Posterior cingulate gyrus (tissue), 11 donors: Measurements from ENCODE around the gene NAGLU.
A peak's percentile ranks its signal among the peaks of the same experiment; 100 is the strongest.
"Not testable (repeated sequence)": the region's sequence is repeated elsewhere in the genome, so short reads cannot be mapped to it uniquely, and the experiment has no call there.

ENCODE experiments used
- DNase-seq, 10 donors: peaks; one replicate each; pipeline versions ENCODE4 v3.0.0 to v3.0.0-alpha.2; 2020 to 2021; ENCODE audit warnings: mixed read lengths in 3 of 10
- intact Hi-C: fragments of 100-400 bp; cut with DNase I; formaldehyde crosslinking; loops from one replicate; pipeline ENCODE4 v1.15.1; 2023

Gene NAGLU

DNA sequence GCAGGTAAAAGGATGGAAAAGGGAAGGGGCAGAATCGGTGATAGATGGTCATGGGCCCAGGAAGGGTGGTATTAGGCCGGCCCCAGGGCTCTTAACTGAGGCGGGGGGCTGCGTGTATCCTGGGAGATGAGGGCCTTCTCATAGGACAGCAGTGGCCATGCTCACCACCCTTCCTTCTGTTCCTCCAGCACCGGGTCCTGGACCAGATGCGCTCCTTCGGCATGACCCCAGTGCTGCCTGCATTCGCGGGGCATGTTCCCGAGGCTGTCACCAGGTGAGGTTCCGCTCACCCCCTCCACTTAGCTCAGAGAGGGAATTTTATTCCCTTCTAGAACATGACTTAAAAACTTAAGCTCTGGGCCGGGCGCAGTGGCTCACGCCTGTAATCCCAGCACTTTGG is 2.4 kb downstream of the NAGLU start:
- no peak for DNase-seq
- intact Hi-C loops, result no loop called here

DNA sequence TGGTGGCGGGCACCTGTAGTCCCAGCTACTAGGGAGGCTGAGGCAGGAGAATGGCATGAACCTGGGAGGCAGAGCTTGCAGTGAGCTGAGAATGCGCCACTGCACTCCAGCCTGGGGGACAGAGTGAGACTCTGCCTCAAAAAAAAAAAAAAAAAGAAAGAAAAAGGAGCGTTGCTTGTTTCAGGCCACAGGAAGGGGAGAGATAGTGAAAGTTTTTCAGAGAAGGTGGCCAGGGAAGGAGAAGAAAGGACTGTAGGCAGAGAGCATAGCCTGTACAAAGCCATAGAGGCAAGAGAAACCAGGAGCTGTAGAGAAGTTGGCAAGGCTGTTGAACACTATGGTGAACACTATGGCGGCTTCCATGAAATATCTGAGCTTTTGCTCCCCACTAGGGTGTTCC is 4.5 kb downstream of the NAGLU start:
- DNase-seq, intact Hi-C loops: not testable (repeated sequence)

DNA sequence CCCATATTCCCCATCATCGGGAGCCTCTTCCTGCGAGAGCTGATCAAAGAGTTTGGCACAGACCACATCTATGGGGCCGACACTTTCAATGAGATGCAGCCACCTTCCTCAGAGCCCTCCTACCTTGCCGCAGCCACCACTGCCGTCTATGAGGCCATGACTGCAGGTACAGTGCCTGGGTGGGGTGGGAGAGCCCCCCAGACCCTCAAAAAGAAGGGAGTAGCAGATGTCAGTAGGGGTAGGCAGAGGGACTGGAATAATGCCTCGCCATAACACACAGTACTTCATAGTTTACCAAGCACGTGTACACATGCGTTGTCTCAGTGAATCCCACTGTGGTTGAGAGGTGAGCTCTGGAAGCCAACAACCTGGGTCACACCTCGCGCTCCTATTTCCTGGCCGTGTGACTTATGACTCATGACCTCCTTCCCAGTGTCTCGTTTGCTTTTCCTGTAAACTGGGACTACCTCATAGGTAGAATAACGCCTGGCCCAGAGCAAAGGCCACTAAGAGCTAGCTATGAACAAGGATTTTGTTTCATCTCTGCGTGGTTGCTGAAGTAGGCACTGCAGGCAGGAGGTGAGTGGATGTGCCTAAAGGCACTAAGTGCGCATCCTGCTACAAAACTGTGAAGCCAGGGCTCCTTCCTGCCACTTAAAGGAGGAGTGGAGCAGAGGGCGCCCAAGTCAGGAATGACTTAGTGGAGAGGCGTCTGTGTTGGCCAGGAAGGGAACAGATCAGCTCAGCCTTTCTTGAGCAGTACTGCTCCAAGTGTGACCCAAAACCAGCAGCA is 5.2 kb downstream of the NAGLU start:
- DNase-seq, result no peak
- intact Hi-C loops, result no loop called here

DNA sequence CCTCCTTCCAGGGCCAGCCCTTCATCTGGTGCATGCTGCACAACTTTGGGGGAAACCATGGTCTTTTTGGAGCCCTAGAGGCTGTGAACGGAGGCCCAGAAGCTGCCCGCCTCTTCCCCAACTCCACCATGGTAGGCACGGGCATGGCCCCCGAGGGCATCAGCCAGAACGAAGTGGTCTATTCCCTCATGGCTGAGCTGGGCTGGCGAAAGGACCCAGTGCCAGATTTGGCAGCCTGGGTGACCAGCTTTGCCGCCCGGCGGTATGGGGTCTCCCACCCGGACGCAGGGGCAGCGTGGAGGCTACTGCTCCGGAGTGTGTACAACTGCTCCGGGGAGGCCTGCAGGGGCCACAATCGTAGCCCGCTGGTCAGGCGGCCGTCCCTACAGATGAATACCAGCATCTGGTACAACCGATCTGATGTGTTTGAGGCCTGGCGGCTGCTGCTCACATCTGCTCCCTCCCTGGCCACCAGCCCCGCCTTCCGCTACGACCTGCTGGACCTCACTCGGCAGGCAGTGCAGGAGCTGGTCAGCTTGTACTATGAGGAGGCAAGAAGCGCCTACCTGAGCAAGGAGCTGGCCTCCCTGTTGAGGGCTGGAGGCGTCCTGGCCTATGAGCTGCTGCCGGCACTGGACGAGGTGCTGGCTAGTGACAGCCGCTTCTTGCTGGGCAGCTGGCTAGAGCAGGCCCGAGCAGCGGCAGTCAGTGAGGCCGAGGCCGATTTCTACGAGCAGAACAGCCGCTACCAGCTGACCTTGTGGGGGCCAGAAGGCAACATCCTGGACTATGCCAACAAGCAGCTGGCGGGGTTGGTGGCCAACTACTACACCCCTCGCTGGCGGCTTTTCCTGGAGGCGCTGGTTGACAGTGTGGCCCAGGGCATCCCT is 7.4 kb downstream of the NAGLU start:
- peak in 6 of 10 donors; percentile 24 to 92 (median 44) for DNase-seq
- intact Hi-C loops, result no loop called here

DNA sequence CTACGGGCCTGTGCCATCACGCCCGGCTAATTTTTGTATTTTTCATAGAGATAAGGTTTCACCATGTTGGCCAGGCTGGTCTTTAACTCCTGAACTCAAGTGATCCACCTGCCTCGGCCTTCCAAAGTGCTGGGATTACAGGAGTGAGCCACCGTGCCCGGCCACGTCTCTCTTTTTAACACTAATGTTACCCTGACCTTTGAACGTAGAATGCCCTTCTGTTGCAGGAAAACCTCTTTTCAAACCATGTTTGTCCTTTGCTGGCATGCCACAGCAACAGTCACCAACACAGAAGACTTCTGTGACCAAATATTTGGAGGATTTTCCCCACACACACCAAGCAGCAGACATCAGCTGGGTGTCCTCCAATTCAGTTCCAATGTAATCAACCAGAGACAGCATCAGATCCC is 8.8 kb downstream of the NAGLU start:
- no peak for DNase-seq
- intact Hi-C loops, result no loop called here

DNA sequence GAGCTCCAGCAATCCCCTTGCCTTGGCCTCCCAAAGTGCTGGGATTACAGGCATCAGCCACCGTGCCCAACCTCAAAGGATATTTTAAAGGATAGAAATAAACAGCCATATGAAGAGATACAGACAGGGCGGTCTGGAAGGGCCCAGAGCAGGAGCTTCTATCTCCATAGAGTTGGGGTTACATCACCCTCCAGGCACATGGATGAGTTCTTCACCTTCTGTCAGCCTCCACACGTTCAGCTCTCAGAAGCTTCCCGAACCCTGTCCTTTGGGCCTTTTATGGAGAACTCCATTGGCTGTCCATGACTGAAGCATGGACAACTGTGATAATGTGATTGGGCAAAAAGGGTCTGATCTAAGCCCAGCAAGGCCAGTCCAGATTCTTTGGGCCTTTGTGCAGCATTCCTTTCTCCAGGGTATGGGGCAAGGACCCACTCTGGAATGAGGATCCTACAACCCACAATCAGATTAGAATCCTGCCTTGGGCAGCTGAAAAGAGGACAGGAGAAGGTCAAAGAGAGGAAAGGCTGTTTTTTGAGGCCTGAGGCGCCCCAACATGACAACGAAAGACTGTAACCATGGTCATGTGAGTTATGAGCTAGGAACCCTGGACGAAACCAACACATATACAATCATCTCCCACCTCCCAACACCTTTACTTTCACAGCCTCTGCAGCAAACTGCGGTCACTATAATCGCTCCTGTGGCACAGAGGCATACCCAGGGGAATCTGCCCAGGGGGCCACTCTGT is 9.9 kb downstream of the NAGLU start:
- intact Hi-C loops, DNase-seq: not testable (repeated sequence)

DNA sequence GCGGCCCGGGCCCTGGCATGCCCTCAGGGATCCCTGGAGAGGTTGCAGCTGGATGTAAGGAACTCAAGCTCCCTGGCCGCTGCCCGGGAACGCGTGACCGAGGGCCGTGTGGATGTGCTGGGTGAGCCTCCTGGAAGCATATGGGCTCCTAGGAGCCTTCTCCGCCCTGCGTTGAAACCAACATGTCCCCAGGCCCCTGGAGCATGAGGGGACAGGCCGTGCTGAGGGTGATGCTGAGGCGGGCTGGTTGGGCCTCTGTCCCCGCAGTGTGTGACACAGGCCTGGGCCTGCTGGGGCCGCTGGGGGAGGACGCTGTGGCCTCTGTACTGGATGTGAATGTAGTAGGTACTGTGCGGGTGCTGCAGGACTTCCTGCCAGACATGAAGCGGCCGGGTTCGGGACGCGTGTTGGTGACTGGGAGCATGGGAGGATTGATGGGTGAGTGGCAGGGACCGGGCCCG is 11.0 kb downstream of the NAGLU start:
- intact Hi-C loops, result no loop called here

DNA sequence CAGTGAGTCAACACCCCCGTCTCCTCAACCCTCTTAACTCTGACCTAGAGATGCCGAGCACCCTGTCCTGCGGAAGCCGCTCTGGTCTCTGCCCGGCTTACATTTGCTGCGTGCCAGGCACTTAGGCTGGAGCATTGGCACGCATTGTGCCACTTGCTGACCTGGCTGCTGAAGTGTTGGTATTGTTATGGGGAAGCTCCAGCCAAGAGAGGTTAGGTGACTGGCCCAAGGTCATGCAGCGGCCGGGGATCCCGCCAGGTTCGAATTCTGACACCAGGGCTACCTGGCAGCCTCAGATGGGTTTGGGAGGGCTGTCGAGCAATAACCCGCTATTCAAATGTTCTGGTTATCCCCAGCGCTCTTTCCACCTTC is 11.6 kb downstream of the NAGLU start:
- DNase-seq, result no peak
- intact Hi-C loops, result no loop called here

More for the DNA sequence above, 11.0 kb downstream of the NAGLU start:
- DNase-seq, result peak in 1 of 10 donors; percentile 80

DNA sequence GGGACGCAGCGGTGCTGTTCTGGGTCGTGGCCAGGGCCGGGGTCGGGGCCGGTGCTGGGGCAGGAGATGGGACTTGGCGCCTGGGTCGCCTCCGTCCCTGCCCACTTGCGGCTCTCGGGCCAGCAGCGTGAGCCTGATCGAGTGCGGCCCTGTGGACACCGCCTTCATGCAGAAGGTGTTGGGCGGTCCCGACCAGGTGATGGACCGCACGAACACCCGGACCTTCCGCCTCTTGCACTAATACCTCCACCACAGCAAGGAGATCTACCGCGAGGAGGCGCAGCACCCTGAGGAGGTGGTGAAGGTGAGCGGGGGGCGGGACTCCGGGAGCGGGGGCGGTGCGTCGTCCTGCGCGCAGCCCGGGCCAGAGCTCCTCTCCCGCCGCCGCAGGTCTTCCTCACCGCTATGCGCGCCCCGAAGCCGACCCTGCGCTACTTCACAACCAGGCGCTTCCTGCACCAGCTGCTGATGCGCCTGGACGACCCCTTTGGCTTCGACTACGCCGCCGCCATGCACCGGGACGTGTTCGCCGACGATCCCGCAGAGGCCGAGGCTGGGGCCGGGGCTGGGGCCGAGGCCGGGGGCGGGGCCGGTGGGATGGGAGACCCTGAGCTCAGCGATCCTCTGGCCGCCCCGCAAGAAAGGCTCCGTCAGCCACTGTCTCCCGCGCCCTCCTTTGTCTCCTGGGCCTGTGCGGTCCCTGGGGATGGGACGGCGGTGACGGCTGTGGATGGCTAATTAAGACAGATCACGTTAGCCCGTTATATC is 12.2 kb downstream of the NAGLU start:
- no peak for DNase-seq
- intact Hi-C loops, result no loop called here

DNA sequence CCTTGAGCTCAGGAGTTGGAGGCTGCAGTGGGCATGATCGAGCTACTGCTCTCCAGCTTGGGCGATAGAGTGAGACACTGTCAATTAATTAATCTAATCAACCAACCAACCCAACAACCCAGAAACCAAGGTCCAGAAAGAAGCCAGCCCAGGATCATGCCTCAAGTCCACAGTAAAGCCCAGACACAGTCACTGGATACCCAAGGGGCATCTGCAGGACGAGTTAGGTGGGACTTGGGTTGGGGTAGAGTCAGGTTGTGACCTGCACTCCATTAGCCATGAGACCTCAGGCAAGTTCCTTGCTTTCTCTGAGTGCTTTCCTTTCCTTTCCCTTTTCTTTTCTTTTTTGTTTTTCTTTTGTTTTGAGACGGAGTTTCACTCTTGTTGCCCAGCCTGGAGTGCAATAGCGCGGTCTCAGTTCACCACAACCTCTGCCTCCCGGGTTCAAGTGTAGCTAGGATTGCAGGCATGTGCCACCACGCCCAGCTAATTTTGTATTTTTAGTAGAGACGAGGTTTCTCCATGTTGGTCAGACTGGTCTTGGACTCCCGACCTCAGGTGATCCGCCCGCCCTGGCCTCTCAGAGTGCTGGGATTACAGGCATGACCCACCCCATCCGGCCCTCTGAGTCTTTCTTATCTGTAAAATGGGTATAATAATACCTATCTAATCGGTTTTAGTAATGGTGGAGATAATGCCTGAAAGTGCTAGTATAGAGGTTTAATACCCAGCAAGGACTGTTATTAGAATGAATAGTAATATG is 13.1 kb downstream of the NAGLU start:
- intact Hi-C loops, result no loop called here
- no peak for DNase-seq

DNA sequence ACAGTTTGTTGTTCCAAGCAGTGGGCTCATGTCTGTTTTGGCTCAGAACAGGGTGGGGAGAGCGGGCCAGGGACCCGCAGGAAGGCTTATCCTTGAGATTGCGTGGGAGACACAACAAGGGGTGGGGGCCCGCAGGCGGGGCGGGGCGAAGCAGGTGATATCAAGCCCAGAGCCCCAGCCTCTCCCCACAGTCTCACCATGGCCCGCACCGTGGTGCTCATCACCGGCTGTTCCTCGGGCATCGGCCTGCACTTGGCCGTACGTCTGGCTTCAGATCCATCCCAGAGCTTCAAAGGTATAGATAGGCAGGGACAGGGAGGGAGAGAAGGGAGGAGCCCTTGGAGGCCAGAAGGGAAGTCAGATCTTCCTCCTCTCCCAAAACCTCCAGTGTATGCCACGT is 16.7 kb downstream of the NAGLU start, which contains the start of gene HSD17B1:
Gene HSD17B1, plus strand, starts transcription at position 188 of the 400 bp plus-strand sequence. Its CDS starts 11 bp downstream, at position 199.
- intact Hi-C loops, result not testable (repeated sequence)
- DNase-seq, result peak in 2 of 10 donors; percentile 25 to 67

DNA sequence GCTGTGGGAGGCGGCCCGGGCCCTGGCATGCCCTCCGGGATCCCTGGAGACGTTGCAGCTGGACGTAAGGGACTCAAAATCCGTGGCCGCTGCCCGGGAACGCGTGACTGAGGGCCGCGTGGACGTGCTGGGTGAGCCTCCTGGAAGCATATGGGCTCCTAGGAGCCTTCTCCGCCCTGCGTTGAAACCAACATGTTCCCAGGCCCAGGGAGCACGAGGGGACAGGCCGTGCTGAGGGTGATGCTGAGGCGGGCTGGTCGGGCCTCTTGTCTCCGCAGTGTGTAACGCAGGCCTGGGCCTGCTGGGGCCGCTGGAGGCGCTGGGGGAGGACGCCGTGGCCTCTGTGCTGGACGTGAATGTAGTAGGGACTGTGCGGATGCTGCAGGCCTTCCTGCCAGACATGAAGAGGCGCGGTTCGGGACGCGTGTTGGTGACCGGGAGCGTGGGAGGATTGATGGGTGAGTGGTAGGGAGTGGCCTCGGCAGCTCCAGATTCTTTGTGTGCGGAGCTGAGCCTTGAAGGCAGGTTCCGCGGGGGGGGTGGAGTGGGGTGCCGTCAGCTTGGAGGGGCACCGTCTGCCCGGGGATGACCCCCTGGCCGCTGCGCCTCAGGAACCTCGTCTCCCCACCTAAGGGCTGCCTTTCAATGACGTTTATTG is 17.2 kb downstream of the NAGLU start:
- intact Hi-C loops, result no loop called here
- DNase-seq, result peak in 2 of 10 donors; percentile 72 to 79

DNA sequence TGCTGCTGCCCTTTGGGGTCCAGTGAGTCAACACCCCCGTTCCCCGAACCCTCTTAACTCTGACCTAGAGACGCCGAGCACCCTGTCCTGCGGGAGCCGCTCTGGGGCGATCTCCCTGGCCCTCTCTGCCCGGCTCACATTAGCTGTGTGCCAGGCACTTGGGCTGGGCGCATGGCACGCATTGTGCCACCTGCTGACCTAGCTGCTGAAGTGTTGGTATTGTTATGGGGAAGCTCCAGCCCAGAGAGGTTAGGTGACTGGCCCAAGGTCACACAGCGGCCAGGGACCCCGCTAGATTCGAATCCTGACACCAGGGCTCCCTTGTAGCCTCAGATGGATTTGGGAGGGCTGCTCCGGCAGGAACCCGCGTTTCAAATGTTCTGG is 17.8 kb downstream of the NAGLU start:
- intact Hi-C loops, result no loop called here
- DNase-seq, result peak in 1 of 10 donors; percentile 72

DNA sequence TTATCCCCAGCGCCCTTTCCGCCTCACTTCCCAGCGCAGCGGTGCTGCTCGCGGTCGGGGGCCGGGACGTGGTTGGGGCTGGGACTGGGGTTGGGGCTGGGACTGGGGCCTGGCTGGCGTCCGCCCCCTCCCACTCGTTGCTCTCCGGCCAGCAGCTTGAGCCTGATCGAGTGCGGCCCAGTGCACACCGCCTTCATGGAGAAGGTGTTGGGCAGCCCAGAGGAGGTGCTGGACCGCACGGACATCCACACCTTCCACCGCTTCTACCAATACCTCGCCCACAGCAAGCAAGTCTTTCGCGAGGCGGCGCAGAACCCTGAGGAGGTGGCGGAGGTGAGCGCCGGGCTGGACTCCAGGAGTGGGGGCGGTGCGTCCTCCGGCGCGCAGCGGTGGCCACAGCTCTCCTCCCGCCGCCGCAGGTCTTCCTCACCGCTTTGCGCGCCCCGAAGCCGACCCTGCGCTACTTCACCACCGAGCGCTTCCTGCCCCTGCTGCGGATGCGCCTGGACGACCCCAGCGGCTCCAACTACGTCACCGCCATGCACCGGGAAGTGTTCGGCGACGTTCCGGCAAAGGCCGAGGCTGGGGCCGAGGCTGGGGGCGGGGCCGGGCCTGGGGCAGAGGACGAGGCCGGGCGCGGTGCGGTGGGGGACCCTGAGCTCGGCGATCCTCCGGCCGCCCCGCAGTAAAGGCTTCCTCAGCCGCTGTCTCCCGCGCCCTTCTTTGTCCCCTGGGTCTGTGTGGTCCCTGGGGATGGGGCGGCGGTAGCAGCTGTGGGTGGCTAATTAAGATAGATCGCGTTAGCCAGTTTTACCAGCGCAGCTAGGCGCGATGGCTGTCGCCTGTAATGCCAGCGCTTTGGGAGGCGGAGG is 18.4 kb downstream of the NAGLU start:
- intact Hi-C loops, result no loop called here
- peak; percentile 82 to 98 (median 92) for DNase-seq

DNA sequence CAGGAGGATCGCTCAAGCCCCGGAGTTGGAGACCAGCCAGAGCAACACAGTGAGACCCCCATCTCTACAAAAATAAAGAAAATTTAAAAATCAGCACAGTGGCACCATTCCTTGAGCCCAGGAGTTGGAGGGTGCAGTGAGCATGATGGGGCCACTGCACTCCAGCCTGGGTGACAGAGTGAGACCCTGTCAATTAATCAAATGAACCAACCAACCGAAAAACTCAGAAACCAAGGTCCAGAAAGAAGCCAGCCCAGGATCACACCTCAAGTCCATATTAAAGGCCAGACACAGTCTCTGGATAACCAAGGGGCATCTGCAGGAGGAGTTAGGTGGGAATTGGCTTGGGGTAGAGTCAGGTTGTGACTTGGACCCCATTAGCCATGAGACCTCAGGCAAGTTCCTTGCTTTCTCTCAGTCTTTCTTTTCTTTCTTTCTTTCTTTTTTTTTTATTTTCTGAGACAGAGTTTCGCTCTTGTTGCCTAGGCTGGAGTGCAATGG is 19.1 kb downstream of the NAGLU start:
- intact Hi-C loops, result no loop called here
- DNase-seq, result peak in 1 of 10 donors; percentile 15

DNA sequence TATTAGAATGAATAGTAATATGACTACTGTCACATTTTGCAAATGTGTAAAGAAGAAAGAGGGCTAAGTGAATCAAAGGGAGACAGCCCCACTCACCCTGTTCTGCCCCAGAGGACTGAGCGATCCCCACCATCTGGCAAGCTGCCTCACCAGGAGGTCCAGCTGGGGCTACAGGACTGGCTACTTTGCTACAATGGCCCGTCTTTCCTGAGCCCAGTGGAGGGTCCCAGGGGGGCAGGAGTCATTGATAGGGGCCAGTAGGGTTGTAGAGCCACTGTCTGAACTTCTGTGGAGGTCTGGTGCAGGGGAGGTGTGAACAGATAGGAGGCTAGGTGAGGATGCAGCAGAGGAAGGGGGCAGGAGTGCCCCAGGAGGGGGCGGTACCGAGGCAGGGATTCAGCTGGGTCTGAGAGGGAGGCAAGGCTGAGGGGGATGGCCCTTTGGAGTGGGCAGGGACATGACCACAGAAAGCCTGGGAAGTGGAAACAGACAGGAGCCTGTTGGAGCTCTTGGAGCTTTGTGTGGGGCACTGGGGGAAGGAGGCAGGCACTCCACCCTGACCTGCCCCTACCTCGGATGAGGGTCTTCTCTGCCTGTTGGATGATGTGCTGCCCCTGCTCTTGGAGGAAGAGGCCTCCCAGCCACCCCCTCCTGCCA is 20.0 kb downstream of the NAGLU start:
- DNase-seq, result peak in 1 of 10 donors; percentile 85
- intact Hi-C loops, result not testable (repeated sequence)

DNA sequence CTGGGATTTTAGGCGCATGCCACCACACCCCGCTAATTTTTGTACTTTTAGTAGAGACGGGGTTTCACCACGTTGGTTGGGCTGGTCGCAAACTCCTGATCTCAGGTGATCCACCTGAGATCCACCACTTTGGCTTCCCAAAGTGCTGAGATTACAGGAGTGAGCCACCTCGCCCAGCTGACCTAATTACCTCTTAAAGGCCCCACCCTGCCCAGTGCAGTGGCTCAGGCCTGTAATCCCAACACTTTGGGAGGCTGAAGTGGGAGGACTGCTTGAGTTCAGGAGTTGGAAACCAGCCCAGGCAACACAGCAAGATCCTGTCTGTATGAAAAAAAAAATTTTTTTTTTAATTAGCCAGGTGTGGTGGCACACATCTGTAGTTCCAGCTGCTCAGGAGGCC is 23.0 kb downstream of the NAGLU start:
- peak in 1 of 10 donors; percentile 29 for DNase-seq
- intact Hi-C loops, result no loop called here
